ENCODE results near the gene NCL. TPM values are rescaled to one million over a fixed set of nuclear protein-coding genes. Genes with fewer than 3 reads are reported as not detected.
"Not testable (repeated sequence)": the region's sequence is repeated elsewhere in the genome, so short reads cannot be mapped to it uniquely, and the experiment has no call there.

Gene NCL
- total RNA-seq, 1 donor from 2014 or later = 346 TPM

DNA sequence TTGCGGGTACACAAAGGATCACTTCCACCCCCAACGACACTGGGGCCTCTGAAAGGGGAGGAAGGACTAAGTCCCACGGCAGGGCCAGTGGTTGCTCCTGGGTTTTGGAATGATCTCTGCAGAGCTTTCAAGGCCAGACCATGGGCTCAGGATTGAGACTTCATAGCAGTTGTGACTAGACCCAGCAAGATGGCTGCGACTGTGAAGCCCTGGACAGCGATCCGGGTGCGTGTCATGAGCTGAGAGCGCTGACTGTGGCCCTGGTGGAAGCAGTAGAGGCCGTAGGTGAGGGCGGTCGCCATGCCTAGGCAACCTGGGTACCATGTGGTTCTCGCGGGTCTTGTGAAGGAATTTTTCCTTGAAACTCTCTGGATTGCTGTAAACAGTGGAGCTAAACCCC, 27.3 kb downstream of the NCL start:
- H3K36me3 Mint-ChIP-seq (ENCODE audit: low read depth, unreplicated experiment) = no peaks in the 10 kb centered on the region
- no peak for DNase-seq (ENCODE audit: low spot score)
- TF ChIP-seq, protein P1, sequence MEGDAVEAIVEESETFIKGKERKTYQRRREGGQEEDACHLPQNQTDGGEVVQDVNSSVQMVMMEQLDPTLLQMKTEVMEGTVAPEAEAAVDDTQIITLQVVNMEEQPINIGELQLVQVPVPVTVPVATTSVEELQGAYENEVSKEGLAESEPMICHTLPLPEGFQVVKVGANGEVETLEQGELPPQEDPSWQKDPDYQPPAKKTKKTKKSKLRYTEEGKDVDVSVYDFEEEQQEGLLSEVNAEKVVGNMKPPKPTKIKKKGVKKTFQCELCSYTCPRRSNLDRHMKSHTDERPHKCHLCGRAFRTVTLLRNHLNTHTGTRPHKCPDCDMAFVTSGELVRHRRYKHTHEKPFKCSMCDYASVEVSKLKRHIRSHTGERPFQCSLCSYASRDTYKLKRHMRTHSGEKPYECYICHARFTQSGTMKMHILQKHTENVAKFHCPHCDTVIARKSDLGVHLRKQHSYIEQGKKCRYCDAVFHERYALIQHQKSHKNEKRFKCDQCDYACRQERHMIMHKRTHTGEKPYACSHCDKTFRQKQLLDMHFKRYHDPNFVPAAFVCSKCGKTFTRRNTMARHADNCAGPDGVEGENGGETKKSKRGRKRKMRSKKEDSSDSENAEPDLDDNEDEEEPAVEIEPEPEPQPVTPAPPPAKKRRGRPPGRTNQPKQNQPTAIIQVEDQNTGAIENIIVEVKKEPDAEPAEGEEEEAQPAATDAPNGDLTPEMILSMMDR (IDR thresholded peaks at IDR 0.05; ENCODE audit: unreplicated experiment) = no peak
- H3K27ac Mint-ChIP-seq (ENCODE audit: unreplicated experiment) = no peak overlapping the region
- no peaks in the 10 kb centered on the region for H3K4me1 Mint-ChIP-seq (ENCODE audit: unreplicated experiment)
- H3K27me3 Mint-ChIP-seq (ENCODE audit: unreplicated experiment) = no peaks in the 10 kb centered on the region
- no peaks in the 10 kb centered on the region for H3K9me3 Mint-ChIP-seq (ENCODE audit: unreplicated experiment)
- no peak overlapping the region for H3K4me3 Mint-ChIP-seq (ENCODE audit: unreplicated experiment)

DNA sequence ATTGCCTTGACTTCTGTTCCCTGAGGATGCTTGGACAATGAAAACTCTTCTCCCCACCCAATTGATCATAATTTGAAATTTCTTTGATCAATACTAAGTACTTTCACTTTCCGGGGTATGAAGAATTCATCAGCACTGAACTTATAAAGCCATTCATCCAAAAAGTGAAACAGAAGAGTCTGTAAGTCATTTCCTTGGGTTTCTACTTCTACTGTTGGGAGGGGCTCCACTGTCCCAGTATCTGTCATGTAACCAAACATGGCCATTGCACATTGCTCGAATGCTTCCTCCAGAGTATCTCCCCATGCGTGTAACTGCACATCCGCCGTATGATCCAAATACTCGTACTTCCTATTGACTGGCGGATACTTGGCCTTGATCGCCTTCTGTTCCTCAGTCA, 30.3 kb downstream of the NCL start:
- Mint-ChIP-seq H3K4me3 (ENCODE audit: unreplicated experiment) (no peak overlapping the region), H3K9me3 (ENCODE audit: unreplicated experiment) (peaks cover 5% of the 10 kb centered on the region), H3K36me3 (ENCODE audit: low read depth, unreplicated experiment) (no peaks in the 10 kb centered on the region), H3K27me3 (ENCODE audit: unreplicated experiment) (peaks cover 1% of the 10 kb centered on the region), H3K27ac (ENCODE audit: unreplicated experiment) (no peak overlapping the region), H3K4me1 (ENCODE audit: unreplicated experiment) (no peaks in the 10 kb centered on the region)
- TF ChIP-seq, protein P1 (IDR thresholded peaks at IDR 0.05; ENCODE audit: unreplicated experiment) = no peak
- no peak for DNase-seq (ENCODE audit: low spot score)

DNA sequence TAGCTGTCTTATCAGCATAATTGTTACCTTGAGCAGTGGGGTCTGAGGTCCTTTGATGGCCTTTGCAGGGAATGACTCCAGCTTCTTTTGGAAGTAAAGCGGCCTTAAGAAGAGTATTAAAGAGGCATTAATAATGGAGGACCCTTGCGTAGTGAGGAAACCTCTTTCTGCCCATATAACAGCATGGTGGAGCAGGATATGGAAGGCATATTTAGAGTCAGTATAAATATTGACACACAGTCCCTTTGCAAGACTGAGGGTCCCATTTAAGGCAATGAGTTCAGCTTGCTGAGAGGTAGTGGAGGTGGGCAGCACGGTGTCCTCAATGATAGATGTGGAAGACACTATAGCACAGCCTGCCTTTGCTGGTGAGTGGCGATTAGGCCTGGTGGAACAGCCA, 32.7 kb downstream of the NCL start:
- no peak overlapping the region for H3K4me3 Mint-ChIP-seq (ENCODE audit: unreplicated experiment)
- H3K9me3 Mint-ChIP-seq (ENCODE audit: unreplicated experiment) = peaks cover 5% of the 10 kb centered on the region
- H3K36me3 Mint-ChIP-seq (ENCODE audit: low read depth, unreplicated experiment) = no peaks in the 10 kb centered on the region
- H3K27me3 Mint-ChIP-seq (ENCODE audit: unreplicated experiment) = peaks cover 1% of the 10 kb centered on the region
- TF ChIP-seq, protein P1 (IDR thresholded peaks at IDR 0.05; ENCODE audit: unreplicated experiment) = no peak
- DNase-seq (ENCODE audit: low spot score) = no peak
- no peaks in the 10 kb centered on the region for H3K4me1 Mint-ChIP-seq (ENCODE audit: unreplicated experiment)
- H3K27ac Mint-ChIP-seq (ENCODE audit: unreplicated experiment) = no peak overlapping the region

DNA sequence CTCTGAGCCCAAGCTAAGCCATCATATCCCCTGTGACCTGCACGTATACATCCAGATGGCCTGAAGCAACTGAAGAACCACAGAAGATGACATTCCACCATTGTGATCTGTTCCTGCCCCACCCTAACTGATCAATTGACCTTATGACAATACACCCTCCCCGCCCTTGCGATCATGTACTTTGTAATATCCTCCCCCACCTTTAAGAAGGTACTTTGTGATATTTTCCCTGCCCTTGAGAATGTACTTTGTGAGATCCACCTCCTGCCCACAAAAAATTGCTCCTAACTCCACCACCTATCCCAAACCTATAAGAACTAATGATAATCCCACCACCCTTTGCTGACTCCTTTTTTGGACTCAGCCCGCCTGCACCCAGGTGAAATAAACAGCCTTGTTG, 33.8 kb downstream of the NCL start:
- H3K27ac Mint-ChIP-seq (ENCODE audit: unreplicated experiment); H3K4me3 Mint-ChIP-seq (ENCODE audit: unreplicated experiment); DNase-seq (ENCODE audit: low spot score); H3K36me3 Mint-ChIP-seq (ENCODE audit: low read depth, unreplicated experiment); H3K4me1 Mint-ChIP-seq (ENCODE audit: unreplicated experiment); H3K27me3 Mint-ChIP-seq (ENCODE audit: unreplicated experiment); H3K9me3 Mint-ChIP-seq (ENCODE audit: unreplicated experiment): not testable (repeated sequence)

DNA sequence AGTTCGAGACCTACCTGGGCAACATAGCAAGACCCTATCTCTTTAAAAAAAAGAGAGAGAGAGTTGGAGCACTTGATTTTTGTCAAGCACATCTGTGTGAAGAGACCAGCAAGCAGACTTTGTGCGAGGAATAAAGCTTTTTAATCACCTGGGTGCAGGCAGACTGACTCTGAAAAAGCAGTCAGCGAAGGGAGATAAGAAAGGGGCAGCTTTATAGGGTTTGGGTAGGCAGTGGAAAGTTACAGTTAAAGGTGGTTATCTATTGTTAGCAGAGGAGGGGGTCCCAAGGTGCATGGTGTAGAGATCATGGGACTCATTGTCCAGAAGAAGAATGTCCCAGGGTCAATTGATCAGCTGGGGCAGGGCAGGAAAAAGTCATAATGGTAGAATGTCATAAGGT, 34.4 kb downstream of the NCL start:
- H3K9me3 Mint-ChIP-seq (ENCODE audit: unreplicated experiment) = peaks cover 5% of the 10 kb centered on the region
- peaks cover 3% of the 10 kb centered on the region for H3K27me3 Mint-ChIP-seq (ENCODE audit: unreplicated experiment)
- no peak overlapping the region for H3K27ac Mint-ChIP-seq (ENCODE audit: unreplicated experiment)
- no peaks in the 10 kb centered on the region for H3K36me3 Mint-ChIP-seq (ENCODE audit: low read depth, unreplicated experiment)
- H3K4me1 Mint-ChIP-seq (ENCODE audit: unreplicated experiment) = no peaks in the 10 kb centered on the region
- DNase-seq (ENCODE audit: low spot score) = no peak
- TF ChIP-seq, protein P1 (IDR thresholded peaks at IDR 0.05; ENCODE audit: unreplicated experiment) = no peak
- no peak overlapping the region for H3K4me3 Mint-ChIP-seq (ENCODE audit: unreplicated experiment)

DNA sequence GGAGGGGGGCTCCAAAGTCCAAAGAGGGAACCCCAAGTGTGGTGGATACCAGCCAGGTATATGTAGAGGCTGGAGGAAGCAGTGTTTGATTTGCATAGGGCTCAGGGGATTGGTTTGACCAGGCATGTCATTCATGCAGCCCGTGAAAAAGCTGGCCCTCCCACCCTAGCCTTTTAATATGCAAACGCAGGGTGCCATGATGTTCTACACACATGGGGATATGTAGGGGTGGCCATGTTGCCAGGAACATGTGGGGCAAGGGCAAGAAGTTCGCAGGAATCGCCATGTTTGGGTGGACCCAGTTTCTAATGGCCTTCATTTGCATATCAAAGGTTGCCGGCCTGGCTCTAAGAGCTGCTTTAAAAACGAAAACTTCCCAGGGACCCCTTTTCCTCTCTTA, 35.1 kb downstream of the NCL start:
- Mint-ChIP-seq H3K4me1 (ENCODE audit: unreplicated experiment) (no peaks in the 10 kb centered on the region), H3K36me3 (ENCODE audit: low read depth, unreplicated experiment) (no peaks in the 10 kb centered on the region), H3K9me3 (ENCODE audit: unreplicated experiment) (peaks cover 5% of the 10 kb centered on the region), H3K4me3 (ENCODE audit: unreplicated experiment) (no peak overlapping the region), H3K27me3 (ENCODE audit: unreplicated experiment) (peaks cover 3% of the 10 kb centered on the region), H3K27ac (ENCODE audit: unreplicated experiment) (no peak overlapping the region)
- no peak for DNase-seq (ENCODE audit: low spot score)
- TF ChIP-seq, protein P1 (IDR thresholded peaks at IDR 0.05; ENCODE audit: unreplicated experiment) = no peak
